Activated CD4-positive, alpha-beta T cell treated with anti-CD3 and anti-CD28 coated beads, Interleukin-2, amount 10 ng/mL, durations not matched to agents 24 days and 14 days (primary cell): Measurements from ENCODE around the gene PAFAH1B1. TPM values are rescaled to one million over a fixed set of nuclear protein-coding genes. Genes with fewer than 3 reads are reported as not detected.
"Not testable (repeated sequence)": the region's sequence is repeated elsewhere in the genome, so short reads cannot be mapped to it uniquely, and the experiment has no call there.

Experiments
- DNase-seq: peaks from one replicate; pipeline ENCODE4 v3.0.0; 2022
- H3K27ac Mint-ChIP-seq: one replicate; pipeline ENCODE4 v1.8.0; 2022; ENCODE audit warnings: mild to moderate bottlenecking, mixed read lengths
- H3K27me3 Mint-ChIP-seq: one replicate; pipeline ENCODE4 v1.8.0; 2022; ENCODE audit warnings: mixed read lengths
- H3K36me3 Mint-ChIP-seq: one replicate; pipeline ENCODE4 v1.8.0; 2022; ENCODE audit warnings: low read depth, mild to moderate bottlenecking, mixed read lengths
- H3K4me1 Mint-ChIP-seq: one replicate; pipeline ENCODE4 v1.8.0; 2021; ENCODE audit warnings: mixed read lengths
- H3K4me3 Mint-ChIP-seq: one replicate; pipeline ENCODE4 v1.8.0; 2022; ENCODE audit warnings: mild to moderate bottlenecking, moderate library complexity, mixed read lengths
- H3K9me3 Mint-ChIP-seq: one replicate; pipeline ENCODE4 v1.8.0; 2021; ENCODE audit warnings: mixed read lengths
- intact Hi-C: fragments of 100-400 bp; cut with micrococcal nuclease; formaldehyde crosslinking; loops from one replicate; pipeline ENCODE4 v1.15.1; 2023
- total RNA-seq: library from RNA; stranded (reverse); gene quantifications from 2 replicates; pipeline ENCODE4 v1.2.3, GENCODE V29; 2022

Gene PAFAH1B1
- total RNA-seq, 1 donor from 2014 or later, result 166 TPM

DNA sequence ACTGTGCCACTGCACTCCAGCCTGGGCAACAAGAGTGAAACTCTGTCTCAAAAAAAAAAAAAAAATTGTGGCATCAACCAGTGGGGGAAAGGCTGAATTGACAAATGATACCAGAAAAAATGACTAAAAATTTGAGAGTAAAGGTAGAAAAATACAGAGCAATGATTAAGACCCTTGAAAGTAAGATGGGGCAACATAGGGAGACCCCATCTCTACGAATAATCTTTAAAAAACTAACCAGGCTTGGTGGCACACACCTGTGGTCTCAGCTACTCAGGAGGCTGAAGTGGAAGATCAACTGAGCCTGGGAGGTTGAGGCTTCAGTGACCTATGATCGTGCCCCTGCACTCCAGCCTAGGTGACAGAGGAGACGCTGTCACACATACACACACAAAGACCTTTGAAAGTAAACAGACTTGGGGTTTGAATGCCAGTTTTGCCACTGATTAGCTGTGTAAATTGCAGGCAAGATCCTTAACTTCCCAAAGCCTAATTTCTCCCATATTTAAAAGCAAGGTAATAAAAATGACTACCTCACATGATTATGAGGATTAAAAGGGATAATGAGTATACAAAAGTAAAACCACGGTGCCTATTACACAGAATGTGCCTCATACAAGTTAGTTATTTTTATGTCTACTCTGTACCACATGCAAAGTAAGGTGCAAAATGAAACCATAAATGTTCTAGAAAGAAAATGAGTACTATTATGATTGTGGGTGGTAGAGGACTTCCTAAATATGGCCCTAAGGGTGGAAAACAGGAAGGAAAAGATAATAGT lies 21.7 kb upstream of the PAFAH1B1 start:
- H3K27ac Mint-ChIP-seq, result no peak overlapping the region
- H3K4me3 Mint-ChIP-seq, result no peak overlapping the region
- no peak for DNase-seq
- intact Hi-C loops, result no loop called here
- H3K4me1 Mint-ChIP-seq, result peaks cover 4% of the 10 kb centered on the region
- no peaks in the 10 kb centered on the region for H3K27me3 Mint-ChIP-seq
- H3K9me3 Mint-ChIP-seq, result no peaks in the 10 kb centered on the region
- H3K36me3 Mint-ChIP-seq, result no peaks in the 10 kb centered on the region

- DNase-seq, H3K36me3 Mint-ChIP-seq, H3K4me1 Mint-ChIP-seq, H3K9me3 Mint-ChIP-seq, intact Hi-C loops, H3K4me3 Mint-ChIP-seq, H3K27ac Mint-ChIP-seq, H3K27me3 Mint-ChIP-seq: not testable (repeated sequence)
Observed at GRCh38 chr17:2572304-2572609, 21.2 kb upstream of the PAFAH1B1 start.

GRCh38 chr17:2580151-2580550 lies 13.3 kb upstream of the PAFAH1B1 start:
- H3K4me3 Mint-ChIP-seq, result no peak overlapping the region
- no peaks in the 10 kb centered on the region for H3K36me3 Mint-ChIP-seq
- no peak overlapping the region for H3K27ac Mint-ChIP-seq
- H3K27me3 Mint-ChIP-seq, result peaks cover 3% of the 10 kb centered on the region
- H3K4me1 Mint-ChIP-seq, result no peaks in the 10 kb centered on the region
- DNase-seq, result no peak
- no peaks in the 10 kb centered on the region for H3K9me3 Mint-ChIP-seq
- intact Hi-C loops, result no loop called here

DNA sequence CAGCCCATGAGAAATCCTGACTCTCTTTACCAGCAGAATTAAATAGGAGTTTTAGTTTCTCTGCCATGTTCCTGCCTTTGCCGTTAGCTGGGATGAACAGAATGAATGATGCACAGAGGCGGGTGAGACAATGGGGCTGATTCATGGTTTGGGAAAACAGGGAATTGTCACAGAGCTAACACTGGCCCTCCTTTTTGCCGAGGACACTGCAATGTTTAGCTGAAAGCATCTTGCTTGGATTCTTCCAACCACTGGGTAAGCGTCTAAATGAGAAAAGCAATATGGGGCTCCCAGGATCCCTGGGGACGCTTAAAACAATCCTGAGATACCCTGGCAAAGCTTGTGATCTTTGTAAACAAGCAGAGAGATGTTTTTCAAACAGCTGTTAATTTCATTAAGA lies 12.8 kb upstream of the PAFAH1B1 start:
- no peaks in the 10 kb centered on the region for H3K9me3 Mint-ChIP-seq
- DNase-seq, result no peak
- intact Hi-C loops, result no loop called here
- H3K27me3 Mint-ChIP-seq, result peaks cover 4% of the 10 kb centered on the region
- H3K4me3 Mint-ChIP-seq, result no peak overlapping the region
- no peak overlapping the region for H3K27ac Mint-ChIP-seq
- no peaks in the 10 kb centered on the region for H3K4me1 Mint-ChIP-seq
- no peaks in the 10 kb centered on the region for H3K36me3 Mint-ChIP-seq

GRCh38 chr17:2582493-2582892 lies 11.0 kb upstream of the PAFAH1B1 start:
- Mint-ChIP-seq H3K27me3 (peaks cover 7% of the 10 kb centered on the region), H3K27ac (no peak overlapping the region), H3K36me3 (no peaks in the 10 kb centered on the region), H3K9me3 (no peaks in the 10 kb centered on the region), H3K4me1 (no peaks in the 10 kb centered on the region), H3K4me3 (no peak overlapping the region)
- DNase-seq, result no peak
- intact Hi-C loops, result no loop called here

DNA sequence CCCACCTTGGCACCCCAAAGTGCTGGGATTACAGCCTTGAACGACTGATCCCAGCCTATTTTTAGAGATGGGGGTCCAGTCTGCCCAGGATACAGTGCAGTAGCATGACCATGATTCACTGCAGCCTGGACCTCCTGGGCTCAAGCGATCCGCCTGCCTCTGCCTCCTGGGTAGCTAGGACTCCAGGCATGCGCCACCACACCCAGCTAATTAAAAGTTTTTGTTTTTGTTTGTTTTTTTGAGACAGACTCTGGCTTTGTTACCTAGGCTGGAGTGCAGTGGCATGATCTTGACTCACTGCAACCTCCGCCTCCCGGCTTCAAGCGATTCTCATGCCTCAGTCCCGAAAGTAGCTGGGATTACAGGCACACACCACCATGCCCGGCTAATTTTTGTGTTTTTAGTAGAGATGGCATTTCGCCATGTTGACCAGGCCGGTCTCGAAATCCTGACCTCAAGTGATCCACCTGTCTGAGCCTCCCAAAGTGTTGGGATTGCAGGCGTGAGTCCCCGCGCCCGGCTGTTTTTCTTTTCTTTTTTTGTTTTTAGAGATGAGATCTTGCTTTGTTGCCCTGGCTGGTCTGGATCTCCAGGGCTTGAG lies 2.3 kb upstream of the PAFAH1B1 start:
- intact Hi-C loops, result loop anchor here (5.0 kb wide), 1 partner anchor 189 kb away; the partner anchor contains the start of gene MNT
- Mint-ChIP-seq H3K27me3 (peaks cover 5% of the 10 kb centered on the region), H3K27ac (no peak overlapping the region), H3K9me3 (no peaks in the 10 kb centered on the region), H3K4me3 (no peak overlapping the region), H3K36me3 (peaks cover 3% of the 10 kb centered on the region), H3K4me1 (peaks cover 14% of the 10 kb centered on the region)
- no peak for DNase-seq

DNA sequence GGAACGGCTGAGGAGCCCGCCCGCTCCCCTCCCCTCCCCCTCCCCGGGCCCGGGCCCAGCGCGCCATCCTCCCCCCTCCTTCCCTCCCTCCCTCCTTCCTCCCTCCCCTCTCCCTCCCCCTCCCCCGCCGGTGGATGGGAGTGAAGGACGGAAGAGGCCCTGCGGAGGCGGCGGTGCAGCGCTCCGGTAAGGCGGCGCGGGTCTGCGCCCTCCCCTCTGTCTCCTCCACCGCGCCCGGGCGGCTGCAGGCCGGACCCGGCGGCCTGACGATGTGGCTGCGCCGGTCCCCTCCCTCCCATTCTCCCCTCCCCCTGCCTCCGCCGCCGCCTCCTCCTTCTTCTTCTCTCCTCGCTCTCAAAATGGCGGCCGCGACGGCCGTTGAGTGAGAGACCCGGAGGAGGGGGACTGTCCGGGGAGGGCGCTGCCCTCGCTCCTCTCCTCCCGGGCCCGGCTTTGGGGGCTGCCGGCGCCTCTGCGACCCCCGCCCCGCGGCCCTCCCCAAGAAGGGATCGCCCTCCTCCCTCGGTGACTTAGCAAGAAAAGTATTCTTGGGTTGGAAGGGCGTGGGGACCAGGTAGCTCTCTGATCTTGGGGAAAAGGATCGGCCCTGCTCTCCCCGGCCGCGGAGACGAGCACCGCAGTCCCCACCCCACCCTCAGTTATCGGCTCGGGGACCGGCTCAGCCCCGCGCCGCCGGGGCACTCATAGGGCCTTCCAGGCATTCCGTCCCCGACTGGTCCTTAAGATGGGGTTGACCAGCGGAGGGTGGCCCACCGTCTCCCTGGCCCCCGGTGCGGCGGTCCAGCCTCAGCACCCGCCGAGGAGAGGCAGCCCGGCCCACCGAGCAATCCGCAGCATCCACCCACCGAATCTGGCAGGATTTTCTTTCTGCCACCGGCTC lies 617 bp downstream of the PAFAH1B1 start:
- Mint-ChIP-seq H3K36me3 (peaks cover 15% of the 10 kb centered on the region), H3K9me3 (no peaks in the 10 kb centered on the region), H3K4me3 (peak overlapping the region; percentile 90)

GRCh38 chr17:2594722-2595599 lies 1.5 kb downstream of the PAFAH1B1 start:
- Mint-ChIP-seq H3K27ac (peak overlapping the region; percentile 92), H3K27me3 (no peaks in the 10 kb centered on the region), H3K9me3 (no peaks in the 10 kb centered on the region), H3K36me3 (peaks cover 19% of the 10 kb centered on the region), H3K4me3 (peak overlapping the region; percentile 90), H3K4me1 (peaks cover 40% of the 10 kb centered on the region)
- DNase-seq, result no peak
- intact Hi-C loops, result loop anchor here (1.0 to 5.0 kb wide), 4 partner anchors 80 to 193 kb away; partner anchors contain the start of genes CLUH, METTL16 and MNT

More for the DNA sequence above, 617 bp downstream of the PAFAH1B1 start:
- peak; percentile 93 for DNase-seq
- Mint-ChIP-seq H3K4me1 (peaks cover 35% of the 10 kb centered on the region), H3K27ac (peak overlapping the region; percentile 92), H3K27me3 (no peaks in the 10 kb centered on the region)
- intact Hi-C loops, result loop anchor here (1.0 to 5.0 kb wide), 4 partner anchors 81 to 192 kb away; partner anchors contain the start of genes CLUH, METTL16 and MNT

DNA sequence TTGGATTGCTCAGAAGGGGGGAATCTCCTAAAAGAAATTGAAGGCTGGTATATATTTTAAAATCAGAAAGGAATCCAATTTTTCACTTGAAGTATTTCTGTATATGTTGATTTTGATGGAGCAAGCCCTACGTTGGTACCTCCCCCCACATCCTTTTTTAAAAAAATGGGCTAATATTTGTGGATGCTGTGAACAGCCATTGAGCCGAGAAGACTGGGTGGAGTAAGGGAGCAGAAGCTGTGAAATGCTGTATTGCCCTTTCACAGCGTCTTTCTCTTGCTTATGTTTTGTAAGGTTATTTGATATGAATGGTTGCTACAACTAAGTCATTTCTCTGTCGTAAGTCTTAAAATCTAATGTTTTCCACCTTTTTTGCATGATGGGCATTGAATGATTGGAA lies 2.3 kb downstream of the PAFAH1B1 start:
- Mint-ChIP-seq H3K4me1 (peaks cover 40% of the 10 kb centered on the region), H3K9me3 (no peaks in the 10 kb centered on the region), H3K27me3 (no peaks in the 10 kb centered on the region), H3K4me3 (peak overlapping the region; percentile 90), H3K36me3 (peaks cover 20% of the 10 kb centered on the region), H3K27ac (peak overlapping the region; percentile 25)
- DNase-seq, result no peak
- intact Hi-C loops, result loop anchor here (2.0 kb wide), 2 partner anchors 85 to 115 kb away; partner anchors contain the start of genes CLUH and METTL16

DNA sequence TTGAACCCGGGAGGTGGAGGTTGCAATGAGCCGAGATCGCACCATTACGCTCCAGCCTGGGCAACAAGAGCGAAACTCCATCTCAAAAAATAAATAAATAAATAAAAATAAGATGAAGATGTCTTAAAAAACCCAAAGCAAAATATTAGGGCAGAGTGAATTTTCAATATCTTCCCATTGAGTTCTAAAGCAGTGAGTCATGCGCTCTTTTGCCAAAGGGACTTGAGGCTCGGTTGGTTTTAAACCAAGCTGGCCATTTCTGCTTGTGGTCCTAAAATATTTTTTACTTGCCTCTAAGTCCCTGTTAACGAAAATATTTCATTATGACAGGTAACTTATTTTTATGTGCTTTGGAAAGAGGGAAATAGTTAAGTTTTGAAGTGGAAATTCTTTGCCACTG lies 4.7 kb downstream of the PAFAH1B1 start:
- no peaks in the 10 kb centered on the region for H3K9me3 Mint-ChIP-seq
- intact Hi-C loops, result no loop called here
- H3K36me3 Mint-ChIP-seq, result peaks cover 27% of the 10 kb centered on the region
- DNase-seq, result no peak
- H3K27ac Mint-ChIP-seq, result no peak overlapping the region
- no peak overlapping the region for H3K4me3 Mint-ChIP-seq
- peaks cover 48% of the 10 kb centered on the region for H3K4me1 Mint-ChIP-seq
- no peaks in the 10 kb centered on the region for H3K27me3 Mint-ChIP-seq

DNA sequence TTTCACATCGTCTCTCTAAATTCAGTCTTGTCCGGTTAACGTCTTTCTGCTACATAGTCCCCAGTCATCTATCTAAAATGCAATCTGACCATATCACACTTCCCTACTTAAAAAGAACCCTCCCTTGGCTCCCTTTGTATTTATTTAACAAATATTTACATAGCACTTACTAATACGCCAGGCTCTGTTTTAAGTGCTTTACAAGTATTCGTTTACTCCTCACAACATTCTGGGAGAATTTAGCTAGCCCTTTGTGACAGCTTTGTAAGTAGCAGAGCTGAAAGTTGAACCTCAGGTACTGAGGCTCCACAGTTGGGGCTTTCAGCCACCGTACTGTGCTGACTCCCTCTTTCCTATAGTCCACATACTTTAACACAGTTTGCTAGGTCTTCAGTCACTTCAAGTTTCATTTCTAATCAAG lies 9.2 kb downstream of the PAFAH1B1 start:
- H3K4me1 Mint-ChIP-seq, result peaks cover 41% of the 10 kb centered on the region
- H3K27me3 Mint-ChIP-seq, result no peaks in the 10 kb centered on the region
- H3K27ac Mint-ChIP-seq, result peak overlapping the region; percentile 2
- peaks cover 36% of the 10 kb centered on the region for H3K36me3 Mint-ChIP-seq
- DNase-seq, result no peak
- intact Hi-C loops, result no loop called here
- H3K9me3 Mint-ChIP-seq, result no peaks in the 10 kb centered on the region
- H3K4me3 Mint-ChIP-seq, result no peak overlapping the region

DNA sequence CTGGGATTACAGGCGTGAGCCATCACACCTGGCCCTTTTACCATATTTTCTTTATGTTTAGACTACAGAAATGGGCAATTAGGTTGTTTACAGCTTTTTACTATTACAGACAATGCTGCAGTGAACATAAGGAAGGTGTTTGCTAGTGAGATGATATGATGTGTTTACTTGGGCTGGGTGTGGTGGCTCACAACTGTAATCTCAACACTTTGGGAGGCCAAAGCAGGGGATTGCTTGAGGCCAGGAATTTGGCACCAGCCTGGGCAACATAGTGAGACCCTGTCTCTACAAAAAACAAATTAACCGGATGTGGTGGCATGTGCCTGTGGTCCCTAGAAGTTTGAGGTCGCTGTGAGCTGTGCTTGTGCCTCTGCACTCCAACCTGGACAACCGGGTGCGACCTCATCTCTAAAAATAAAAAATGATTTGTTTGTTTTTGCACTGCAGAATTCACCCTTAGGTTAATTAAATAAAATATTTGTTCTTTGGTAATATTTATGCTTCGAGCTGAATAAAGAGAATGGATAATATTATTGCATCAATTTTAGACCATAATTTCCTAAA lies 15.0 kb downstream of the PAFAH1B1 start:
- Mint-ChIP-seq H3K27ac (no peak overlapping the region), H3K9me3 (no peaks in the 10 kb centered on the region), H3K4me3 (no peak overlapping the region), H3K4me1 (peaks cover 32% of the 10 kb centered on the region), H3K27me3 (no peaks in the 10 kb centered on the region), H3K36me3 (peaks cover 18% of the 10 kb centered on the region)
- no peak for DNase-seq
- intact Hi-C loops, result no loop called here

DNA sequence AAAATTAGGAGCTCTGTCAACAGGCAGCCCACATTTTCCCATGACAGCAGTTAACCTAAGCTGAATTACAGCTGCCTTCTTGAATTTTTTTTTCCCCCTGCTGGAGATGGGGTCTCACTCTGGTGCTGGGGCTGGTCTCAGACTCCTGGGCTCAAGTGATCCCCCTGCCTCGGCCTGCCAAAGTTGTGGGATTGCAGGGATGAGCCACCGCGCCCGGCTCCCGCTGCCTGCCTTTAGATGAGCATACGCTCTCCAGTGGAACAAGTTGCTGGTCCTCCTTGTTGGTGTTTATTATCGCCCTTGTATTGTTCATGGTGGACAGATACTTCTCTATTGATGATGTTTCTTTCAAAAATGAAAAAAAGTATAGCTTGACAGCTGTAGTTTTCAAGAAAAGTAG lies 15.6 kb downstream of the PAFAH1B1 start:
- peaks cover 32% of the 10 kb centered on the region for H3K4me1 Mint-ChIP-seq
- DNase-seq, result no peak
- no peak overlapping the region for H3K27ac Mint-ChIP-seq
- intact Hi-C loops, result no loop called here
- H3K9me3 Mint-ChIP-seq, result no peaks in the 10 kb centered on the region
- no peaks in the 10 kb centered on the region for H3K27me3 Mint-ChIP-seq
- no peak overlapping the region for H3K4me3 Mint-ChIP-seq
- H3K36me3 Mint-ChIP-seq, result peaks cover 18% of the 10 kb centered on the region
